ENCODE results near the gene RIOK1. TPM values are rescaled to one million over a fixed set of nuclear protein-coding genes. Genes with fewer than 3 reads are reported as not detected.
"Not testable (repeated sequence)": the region's sequence is repeated elsewhere in the genome, so short reads cannot be mapped to it uniquely, and the experiment has no call there.

RIOK1 gene
- total RNA-seq (51.3 TPM), polyA plus RNA-seq (10 to 100 TPM; 15.9 to 19.4 (median 16.3) TPM)

DNA sequence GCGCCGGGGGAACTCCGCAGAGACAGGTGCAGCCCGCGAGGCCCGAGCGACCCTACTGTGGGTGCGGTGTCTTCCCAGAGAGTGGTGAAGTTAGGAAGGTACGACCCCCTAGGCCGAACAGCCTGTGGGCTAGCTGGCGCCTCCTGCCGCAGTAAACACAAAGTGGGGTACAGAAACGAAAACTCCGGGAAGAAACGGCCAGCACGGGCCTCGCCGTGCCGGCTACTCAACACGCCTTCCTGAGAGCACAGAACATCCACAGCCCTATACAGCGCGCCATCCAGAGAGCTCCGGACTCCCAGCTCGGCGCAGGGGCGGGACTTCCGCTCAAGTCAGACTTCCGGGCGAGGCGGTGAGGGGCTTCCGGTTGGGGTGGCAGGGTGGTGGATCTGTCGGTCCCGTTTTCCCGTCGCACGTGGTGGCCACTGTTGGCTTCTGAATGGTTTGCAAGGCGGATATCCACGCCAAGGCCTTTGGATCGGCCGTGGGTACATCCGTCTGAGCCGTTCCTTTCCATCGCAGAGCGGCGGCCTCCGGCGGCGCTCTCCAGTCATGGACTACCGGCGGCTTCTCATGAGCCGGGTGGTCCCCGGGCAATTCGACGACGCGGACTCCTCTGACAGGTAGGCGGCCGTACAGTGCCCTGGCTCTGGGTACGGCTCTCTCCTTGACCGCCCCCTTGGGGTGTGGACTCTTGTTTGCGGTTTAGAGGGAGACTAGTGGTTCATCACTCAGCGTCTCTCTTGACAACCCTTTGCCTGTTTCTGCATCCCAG is at the start of gene RIOK1, which contains the start of gene CAGE1:
TSS of gene RIOK1 (plus strand) at position 358 of the 775 bp plus-strand sequence. CDS start at position 553, 195 bp downstream.
TSS of gene CAGE1 (minus strand) at position 292 of the 775 bp plus-strand sequence. CDS start 2,569 bp downstream, outside the sequence.
- DNase-seq (peak; percentile 91 to 98 (median 94)), ATAC-seq (ENCODE audit: low read depth in 2 of 2) (peak; percentile 97 to 98)
- H3K36me3 ChIP-seq (ENCODE audit: control insufficient read depth, insufficient read depth, low read length), result peaks cover 15% of the 10 kb centered on the region
- H3K4me1 Mint-ChIP-seq, result peaks cover 20 to 52% (median 32%) of the 10 kb centered on the region in 4 donors
- peak within 1 kb of the TSS; percentile 93 to 99 (median 97) for H3K27ac Mint-ChIP-seq
- H3K9me3 ChIP-seq (ENCODE audit: control insufficient read depth in 2 of 2, low read length in 2 of 2), result no peaks in the 10 kb centered on the region
- H3K27ac ChIP-seq (ENCODE audit: insufficient read depth, low read length, poor library complexity, severe bottlenecking), result peak within 1 kb of the TSS; percentile 99
- peaks cover 31% of the 10 kb centered on the region for H3K4me1 ChIP-seq (ENCODE audit: control insufficient read depth, insufficient read depth, low read length, poor library complexity, severe bottlenecking)
- H3K4me3 ChIP-seq (ENCODE audit: low read depth, low read length), result peak within 1 kb of the TSS; percentile 97
- H3K27me3 ChIP-seq (ENCODE audit: control insufficient read depth, insufficient read depth, low read length), result no peaks in the 10 kb centered on the region
- no peaks in the 10 kb centered on the region for H3K9me3 Mint-ChIP-seq
- peak within 1 kb of the TSS; percentile 93 to 98 (median 95) for H3K4me3 Mint-ChIP-seq
- H3K36me3 Mint-ChIP-seq, result peaks cover 14% of the 10 kb centered on the region
- no peaks in the 10 kb centered on the region for H3K27me3 Mint-ChIP-seq

DNA sequence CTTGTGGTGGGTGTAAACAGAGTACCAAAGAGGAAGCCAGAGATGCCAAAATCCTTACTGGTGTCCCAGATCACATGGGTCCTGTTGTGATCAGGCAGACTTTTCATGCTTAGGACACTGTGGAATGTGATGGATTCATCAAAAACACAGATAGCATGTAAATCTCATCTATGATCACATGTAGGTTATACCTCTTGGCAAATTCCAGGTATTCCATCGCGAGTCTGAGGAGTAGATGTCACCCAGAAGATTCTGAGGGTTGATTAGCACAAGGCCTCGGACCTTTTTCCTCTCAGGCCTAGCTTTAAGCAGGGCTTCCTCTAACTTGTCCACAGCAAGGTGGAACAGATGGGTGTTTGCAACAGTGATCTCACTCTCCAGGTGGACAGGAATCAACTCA is 48.3 kb upstream of the RIOK1 start:
- no peaks in the 10 kb centered on the region for H3K36me3 ChIP-seq (ENCODE audit: control insufficient read depth, insufficient read depth, low read length)
- no peak overlapping the region for H3K27ac ChIP-seq (ENCODE audit: insufficient read depth, low read length, poor library complexity, severe bottlenecking)
- Mint-ChIP-seq H3K4me3 (no peak overlapping the region), H3K36me3 (no peaks in the 10 kb centered on the region), H3K4me1 (peaks cover 0 to 3% (median 2%) of the 10 kb centered on the region in 4 donors), H3K27me3 (peaks cover 41% of the 10 kb centered on the region), H3K27ac (no peak overlapping the region), H3K9me3 (no peaks in the 10 kb centered on the region)
- peaks cover 7% of the 10 kb centered on the region for H3K27me3 ChIP-seq (ENCODE audit: control insufficient read depth, insufficient read depth, low read length)
- no peak for DNase-seq
- no peak for ATAC-seq (ENCODE audit: low read depth in 2 of 2)
- H3K4me3 ChIP-seq (ENCODE audit: low read depth, low read length), result no peak overlapping the region
- no peaks in the 10 kb centered on the region for H3K9me3 ChIP-seq (ENCODE audit: control insufficient read depth in 2 of 2, low read length in 2 of 2)
- no peaks in the 10 kb centered on the region for H3K4me1 ChIP-seq (ENCODE audit: control insufficient read depth, insufficient read depth, low read length, poor library complexity, severe bottlenecking)

DNA sequence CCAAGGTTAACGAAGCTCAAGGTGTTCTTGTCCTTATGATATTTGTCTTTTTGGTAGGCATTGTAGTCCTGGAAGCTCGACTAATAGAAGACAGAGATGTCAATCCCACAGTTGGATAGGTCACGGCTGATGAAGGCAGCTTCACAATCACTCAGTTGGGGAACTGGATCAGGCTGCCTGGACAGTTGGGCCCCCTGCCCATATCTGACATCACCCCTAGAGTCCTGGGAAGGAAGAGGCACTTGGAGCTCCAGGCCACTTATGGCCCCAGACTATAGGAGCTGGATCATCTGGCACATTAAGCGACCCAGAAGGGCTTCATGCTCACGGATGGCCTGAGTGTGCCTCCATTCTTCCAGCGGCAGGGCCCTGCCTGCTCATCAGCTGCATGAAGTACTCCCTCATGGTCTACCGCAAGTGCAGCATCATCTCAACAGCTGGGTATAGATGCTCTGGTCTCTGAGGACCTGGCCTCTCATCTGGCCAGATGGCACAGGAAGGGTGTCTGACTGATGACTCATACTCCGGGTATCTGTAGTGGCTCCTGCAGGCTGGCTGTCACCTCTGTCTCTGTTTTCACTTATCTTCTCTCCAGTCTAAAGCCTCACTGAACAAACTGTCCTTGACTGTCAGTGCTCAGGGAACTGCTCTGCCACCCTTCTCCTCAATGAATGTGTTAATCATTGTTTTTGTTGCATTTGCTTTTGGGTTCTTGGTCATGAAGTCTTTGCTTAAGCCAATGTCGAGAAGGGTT is 47.4 kb upstream of the RIOK1 start:
- Mint-ChIP-seq H3K27ac (no peak overlapping the region), H3K27me3 (peaks cover 41% of the 10 kb centered on the region), H3K4me1 (peaks cover 0 to 3% (median 2%) of the 10 kb centered on the region in 4 donors), H3K36me3 (no peaks in the 10 kb centered on the region), H3K4me3 (no peak overlapping the region), H3K9me3 (no peaks in the 10 kb centered on the region)
- H3K36me3 ChIP-seq (ENCODE audit: control insufficient read depth, insufficient read depth, low read length), result no peaks in the 10 kb centered on the region
- H3K27ac ChIP-seq (ENCODE audit: insufficient read depth, low read length, poor library complexity, severe bottlenecking), result no peak overlapping the region
- peaks cover 7% of the 10 kb centered on the region for H3K27me3 ChIP-seq (ENCODE audit: control insufficient read depth, insufficient read depth, low read length)
- H3K4me1 ChIP-seq (ENCODE audit: control insufficient read depth, insufficient read depth, low read length, poor library complexity, severe bottlenecking), result no peaks in the 10 kb centered on the region
- H3K9me3 ChIP-seq (ENCODE audit: control insufficient read depth in 2 of 2, low read length in 2 of 2), result no peaks in the 10 kb centered on the region
- DNase-seq (peak in 1 of 3 donors; percentile 7), ATAC-seq (ENCODE audit: low read depth in 2 of 2) (no peak)
- H3K4me3 ChIP-seq (ENCODE audit: low read depth, low read length), result no peak overlapping the region

DNA sequence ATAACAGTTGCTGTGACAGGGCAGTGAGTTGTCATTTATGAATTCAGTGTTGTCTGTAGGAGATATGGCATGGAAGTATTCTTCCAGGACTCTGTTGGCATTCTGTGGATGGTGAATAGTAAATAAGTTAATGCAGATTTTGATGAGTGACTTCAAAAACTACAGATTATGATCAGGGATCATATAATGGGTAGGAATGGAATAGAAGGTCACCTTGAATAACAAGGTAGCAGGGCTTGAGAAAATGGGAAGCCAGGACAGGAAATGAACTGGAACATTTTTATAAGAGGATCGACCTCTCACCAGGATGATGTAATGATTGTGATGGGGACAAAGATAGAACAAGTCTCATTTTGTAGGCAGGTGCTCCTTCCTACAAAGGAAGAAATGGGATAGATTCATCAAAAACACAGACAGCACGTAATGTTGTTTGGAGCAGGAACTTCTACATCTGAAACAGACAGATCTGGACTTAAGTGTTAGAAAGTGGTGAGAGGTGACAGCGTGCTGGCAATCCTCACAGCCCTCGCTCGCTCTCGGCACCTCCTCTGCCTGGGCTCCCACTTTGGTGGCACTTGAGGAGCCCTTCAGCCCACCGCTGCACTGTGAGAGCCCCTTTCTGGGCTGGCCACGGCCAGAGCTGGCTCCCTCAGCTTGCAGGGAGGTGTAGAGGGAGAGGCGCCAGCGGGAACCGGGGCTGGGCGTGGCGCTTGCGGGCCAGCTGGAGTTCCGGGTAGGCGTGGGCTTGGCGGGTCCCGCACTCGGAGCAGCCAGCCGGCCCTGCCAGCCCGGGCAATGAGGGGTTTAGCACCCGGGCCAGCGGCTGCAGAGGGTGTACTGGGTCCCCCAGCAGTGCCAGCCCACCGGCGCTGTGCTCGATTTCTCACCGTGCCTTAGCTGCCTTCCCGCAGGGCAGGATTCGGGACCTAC is 45.8 kb upstream of the RIOK1 start:
- DNase-seq (no peak), ATAC-seq (ENCODE audit: low read depth in 2 of 2) (no peak)
- Mint-ChIP-seq H3K4me3 (no peak overlapping the region), H3K27ac (no peak overlapping the region), H3K9me3 (no peaks in the 10 kb centered on the region), H3K4me1 (peaks cover 0 to 3% (median 2%) of the 10 kb centered on the region in 4 donors), H3K27me3 (peaks cover 38% of the 10 kb centered on the region), H3K36me3 (no peaks in the 10 kb centered on the region)
- Histone ChIP-seq H3K4me1 (ENCODE audit: control insufficient read depth, insufficient read depth, low read length, poor library complexity, severe bottlenecking) (no peaks in the 10 kb centered on the region), H3K36me3 (ENCODE audit: control insufficient read depth, insufficient read depth, low read length) (no peaks in the 10 kb centered on the region), H3K4me3 (ENCODE audit: low read depth, low read length) (no peak overlapping the region), H3K27me3 (ENCODE audit: control insufficient read depth, insufficient read depth, low read length) (peaks cover 7% of the 10 kb centered on the region), H3K9me3 (ENCODE audit: control insufficient read depth in 2 of 2, low read length in 2 of 2) (no peaks in the 10 kb centered on the region), H3K27ac (ENCODE audit: insufficient read depth, low read length, poor library complexity, severe bottlenecking) (no peak overlapping the region)

DNA sequence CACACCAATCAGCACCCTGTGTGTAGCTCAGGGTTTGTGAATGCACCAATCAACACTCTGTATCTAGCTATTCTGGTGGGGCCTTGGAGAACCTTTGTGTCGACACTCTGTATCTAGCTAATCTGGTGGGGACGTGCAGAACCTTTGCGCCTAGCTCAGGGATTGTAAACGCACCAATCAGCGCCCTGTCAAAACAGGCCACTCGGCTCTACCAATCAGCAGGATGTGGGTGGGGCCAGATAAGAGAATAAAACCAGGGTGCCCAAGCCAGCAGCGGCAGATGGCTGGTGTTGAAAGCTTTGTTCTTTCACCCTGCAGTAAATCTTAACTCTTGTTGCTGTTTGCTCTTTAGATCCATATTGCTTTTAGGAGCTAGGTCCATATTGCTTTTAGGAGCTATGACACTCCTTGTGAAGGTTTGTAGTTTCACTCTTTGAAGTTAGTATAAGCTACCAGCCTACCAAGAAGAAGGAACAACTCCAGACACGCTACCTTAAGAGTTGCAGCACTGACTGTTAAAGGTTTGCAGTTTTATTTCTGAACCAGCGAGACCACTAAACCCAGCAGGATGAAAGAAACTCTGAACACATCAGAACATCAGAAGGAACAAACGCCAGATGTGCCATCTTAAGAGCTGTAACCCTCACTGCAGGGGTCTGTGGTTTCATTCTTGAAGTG is 44.7 kb upstream of the RIOK1 start:
- not testable (repeated sequence) for H3K9me3 ChIP-seq (ENCODE audit: control insufficient read depth in 2 of 2, low read length in 2 of 2); H3K4me1 Mint-ChIP-seq; H3K27ac Mint-ChIP-seq; ATAC-seq (ENCODE audit: low read depth in 2 of 2); H3K27ac ChIP-seq (ENCODE audit: insufficient read depth, low read length, poor library complexity, severe bottlenecking); H3K9me3 Mint-ChIP-seq; H3K4me3 Mint-ChIP-seq; H3K36me3 Mint-ChIP-seq; DNase-seq; H3K36me3 ChIP-seq (ENCODE audit: control insufficient read depth, insufficient read depth, low read length); H3K27me3 ChIP-seq (ENCODE audit: control insufficient read depth, insufficient read depth, low read length); H3K4me3 ChIP-seq (ENCODE audit: low read depth, low read length); H3K4me1 ChIP-seq (ENCODE audit: control insufficient read depth, insufficient read depth, low read length, poor library complexity, severe bottlenecking)
- peaks cover 40% of the 10 kb centered on the region for H3K27me3 Mint-ChIP-seq

DNA sequence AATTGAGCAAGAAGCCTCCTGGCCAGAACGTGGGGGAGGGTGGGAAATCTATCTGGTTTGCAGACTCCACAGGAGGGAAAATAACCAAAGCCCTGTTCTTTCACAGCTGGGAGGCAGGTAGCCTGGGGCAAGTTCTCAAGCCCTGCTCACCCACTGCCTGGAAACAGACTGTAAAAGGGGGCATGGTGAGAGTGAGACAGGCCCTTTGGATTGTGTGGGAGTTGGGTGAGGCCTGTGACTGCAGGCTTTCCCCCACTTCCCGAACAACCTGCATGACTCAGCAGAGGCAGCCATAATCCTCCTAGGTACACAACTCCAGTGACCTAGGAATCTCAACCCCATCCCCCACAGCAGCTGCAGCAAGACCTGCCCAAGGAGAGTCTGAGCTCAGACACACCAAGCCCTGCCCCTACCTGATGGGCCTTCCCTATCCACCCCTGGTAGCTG is 42.0 kb upstream of the RIOK1 start:
- H3K4me1 Mint-ChIP-seq; H3K4me3 Mint-ChIP-seq; H3K27ac ChIP-seq (ENCODE audit: insufficient read depth, low read length, poor library complexity, severe bottlenecking); ATAC-seq (ENCODE audit: low read depth in 2 of 2); H3K9me3 ChIP-seq (ENCODE audit: control insufficient read depth in 2 of 2, low read length in 2 of 2); H3K36me3 Mint-ChIP-seq; H3K4me1 ChIP-seq (ENCODE audit: control insufficient read depth, insufficient read depth, low read length, poor library complexity, severe bottlenecking); H3K27me3 ChIP-seq (ENCODE audit: control insufficient read depth, insufficient read depth, low read length); H3K36me3 ChIP-seq (ENCODE audit: control insufficient read depth, insufficient read depth, low read length); H3K9me3 Mint-ChIP-seq; H3K27ac Mint-ChIP-seq; H3K4me3 ChIP-seq (ENCODE audit: low read depth, low read length); DNase-seq: not testable (repeated sequence)
- H3K27me3 Mint-ChIP-seq, result peaks cover 40% of the 10 kb centered on the region

DNA sequence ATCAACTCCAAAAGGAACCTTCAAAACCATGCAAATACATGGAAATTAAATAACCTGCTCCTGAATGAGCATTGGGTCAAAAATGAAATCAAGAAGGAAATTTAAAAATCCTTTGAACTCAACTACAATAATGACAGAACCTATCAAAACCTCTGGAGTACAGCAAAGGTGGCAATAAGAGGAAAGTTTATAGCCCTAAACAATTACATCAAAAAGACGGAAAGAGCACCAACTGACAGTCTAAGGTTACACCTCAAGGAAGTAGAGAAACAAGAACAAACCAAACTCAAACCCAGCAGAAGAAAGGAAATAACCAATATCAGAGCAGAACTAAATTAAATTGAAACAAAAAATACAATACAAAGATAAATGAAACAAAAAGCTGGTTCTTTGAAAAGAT is 39.0 kb upstream of the RIOK1 start:
- not testable (repeated sequence) for H3K4me1 Mint-ChIP-seq; H3K27ac ChIP-seq (ENCODE audit: insufficient read depth, low read length, poor library complexity, severe bottlenecking); H3K36me3 Mint-ChIP-seq; H3K36me3 ChIP-seq (ENCODE audit: control insufficient read depth, insufficient read depth, low read length); H3K27me3 ChIP-seq (ENCODE audit: control insufficient read depth, insufficient read depth, low read length); H3K4me3 Mint-ChIP-seq; H3K27ac Mint-ChIP-seq; H3K4me3 ChIP-seq (ENCODE audit: low read depth, low read length); DNase-seq; ATAC-seq (ENCODE audit: low read depth in 2 of 2); H3K9me3 Mint-ChIP-seq; H3K4me1 ChIP-seq (ENCODE audit: control insufficient read depth, insufficient read depth, low read length, poor library complexity, severe bottlenecking); H3K9me3 ChIP-seq (ENCODE audit: control insufficient read depth in 2 of 2, low read length in 2 of 2)
- peaks cover 42% of the 10 kb centered on the region for H3K27me3 Mint-ChIP-seq

Data from CD4-positive, CD25-positive, alpha-beta regulatory T cell (primary cell).